Heart left ventricle (tissue), 13 donors: ENCODE data around the gene SLC26A9.

Source experiments
- CTCF ChIP-seq, 12 donors: fragments of 200-600 bp; sonication (generic) in 4 of 12; IDR thresholded peaks; one replicate each; pipeline versions ENCODE4 v1.5.0 to v1.8.0; 2018 to 2022; ENCODE audit warnings: antibody characterized with exemption in 12 of 12, mild to moderate bottlenecking in 5 of 12
- POLR2A ChIP-seq, 2 donors: fragments of 450-650 bp; IDR thresholded peaks; one replicate each; pipeline ENCODE4 v1.6.1; 2017; ENCODE audit warnings: antibody characterized with exemption in 2 of 2, mild to moderate bottlenecking in 2 of 2, moderate library complexity in 2 of 2
- donor health status: ischemic (EF 13 %, LVEDD 7.1; RV severe dilation, severe dysfunction).
- donor health status: DM: no; HTN: yes; CAD: no.
- donor health status: DM: no; HTN: no; CAD: no.
- donor health status: ischemic (EF 25% LVEDD 6.9; RV normal size, moderate dysfunction).
- donor health status: ischemic (EF 25% LVEDD 5.7; RV mildly dilated, moderate dysfunction).
- donor health status: ischemic (EF 35%, LVEDD 5.7; RV mildly dilated, moderate dysfunction).
- donor health status: nonischemic (EF 11% LVEDD 7.7; RV severe dilation, severe dysfunction).
- donor health status: DM: yes; HTN: yes; CAD: no.
- donor health status: PGD.
- donor health status: ischemic (EF 29% LVEDD 5.4; RV normal size, mild dysfunction).
- donor health status: nonischemic (EF 23%, LVEDD 6.1; RV moderate dilation, normal function).

GRCh38 chr1:205978676-205979075, 35.4 kb upstream of the SLC26A9 start:
- no peak for TF ChIP-seq CTCF (IDR thresholded peaks at IDR 0.05)
- TF ChIP-seq POLR2A (IDR thresholded peaks at IDR 0.05) = no peak
